Stimulated activated CD4-positive, alpha-beta T cell treated with anti-CD3 and anti-CD28 coated beads, Interleukin-2, amount 100 ng/mL, for 24 hours (primary cell): ENCODE data around the gene TCIRG1.
A peak's percentile ranks its signal among the peaks of the same experiment; 100 is the strongest.
"Not testable (repeated sequence)": the region's sequence is repeated elsewhere in the genome, so short reads cannot be mapped to it uniquely, and the experiment has no call there.

Source experiments
- DNase-seq, 2 donors: peaks; one replicate each; pipeline ENCODE4 v3.0.0-alpha.2; 2020

The TCIRG1 gene

DNA sequence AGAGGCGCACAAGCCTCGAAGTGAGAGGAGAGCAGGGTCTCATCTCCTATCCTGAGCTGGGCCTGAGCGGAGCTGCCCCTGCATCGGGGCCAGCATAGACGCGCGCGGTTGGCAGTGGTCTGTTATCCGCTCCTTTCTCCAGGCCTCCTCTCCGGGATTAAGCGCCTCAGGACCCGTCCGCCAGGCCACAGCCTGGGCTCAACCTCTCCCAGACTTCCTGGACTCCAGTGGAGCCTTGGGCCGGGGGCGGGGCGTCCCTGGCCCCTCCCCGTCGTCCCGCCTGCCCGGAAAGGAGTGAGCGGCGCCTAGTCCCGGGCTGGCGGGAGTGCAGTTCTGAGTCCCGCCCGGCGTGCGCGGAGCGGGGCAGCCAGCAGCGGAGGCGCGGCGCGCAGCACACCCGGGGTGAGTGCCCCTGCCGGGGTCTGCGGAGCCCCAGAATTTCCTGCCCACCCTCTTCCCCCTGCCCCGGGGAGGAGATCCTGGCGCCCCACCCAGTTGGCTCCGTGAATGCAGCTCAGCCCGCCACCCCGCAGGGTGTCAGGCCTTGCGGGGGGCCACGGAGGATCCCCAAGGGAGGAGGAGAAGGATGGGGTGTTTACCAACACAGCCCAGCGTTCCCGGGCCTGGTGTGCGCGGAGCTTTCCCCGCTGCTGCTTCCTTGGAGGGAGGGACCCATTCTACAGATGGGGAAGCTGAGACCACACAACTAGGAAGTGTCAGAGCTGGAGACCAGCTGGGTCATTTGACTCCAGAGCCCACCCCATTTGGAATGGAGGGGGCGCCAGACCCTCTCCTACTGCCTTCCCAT lies at the start of gene TCIRG1:
TCIRG1 (plus strand) TSS at position 308 of the 808 bp plus-strand sequence. CDS start 2,247 bp downstream, outside the sequence.
- peak; percentile 73 to 82 for DNase-seq

DNA sequence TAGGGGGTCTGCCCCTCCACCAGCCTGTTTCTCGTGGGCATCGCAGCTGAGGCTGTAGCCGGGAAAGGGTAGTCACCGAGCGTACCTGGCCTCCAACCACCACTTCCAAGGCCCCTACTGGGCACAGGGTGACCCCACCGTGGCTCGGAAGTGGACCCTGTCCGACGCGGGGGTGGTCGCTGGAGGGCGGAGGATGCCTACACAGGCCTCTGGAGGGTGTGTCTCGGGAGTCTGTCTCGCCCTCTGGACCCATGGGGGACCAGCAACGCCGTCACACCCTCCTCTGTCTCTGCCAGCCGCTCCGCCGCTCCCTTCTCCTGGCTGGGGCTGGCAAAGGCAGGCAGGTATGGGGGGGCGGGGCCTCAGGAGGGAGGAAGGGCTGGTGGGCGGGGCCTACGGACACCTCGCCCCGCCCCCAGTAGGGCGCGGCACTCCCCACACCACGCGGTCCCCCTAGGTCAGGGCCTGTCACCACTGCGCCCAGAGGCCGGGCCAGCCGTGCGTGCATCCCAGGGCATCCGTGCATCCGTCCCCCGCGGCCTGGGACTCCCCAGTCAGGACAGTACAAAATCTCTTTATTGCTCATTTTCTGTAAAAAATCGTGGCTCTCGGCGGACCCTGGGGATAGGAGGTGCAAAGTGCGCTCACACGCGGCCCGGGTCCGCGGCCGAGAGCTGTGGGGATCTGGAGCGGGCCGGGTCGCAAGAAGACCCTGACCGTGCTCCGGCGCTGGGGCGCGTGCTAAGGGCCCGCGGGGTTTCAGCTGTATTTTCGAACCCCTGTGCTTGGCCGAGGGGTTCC lies 48.1 kb upstream of the TCIRG1 start:
- not testable (repeated sequence) for DNase-seq

DNA sequence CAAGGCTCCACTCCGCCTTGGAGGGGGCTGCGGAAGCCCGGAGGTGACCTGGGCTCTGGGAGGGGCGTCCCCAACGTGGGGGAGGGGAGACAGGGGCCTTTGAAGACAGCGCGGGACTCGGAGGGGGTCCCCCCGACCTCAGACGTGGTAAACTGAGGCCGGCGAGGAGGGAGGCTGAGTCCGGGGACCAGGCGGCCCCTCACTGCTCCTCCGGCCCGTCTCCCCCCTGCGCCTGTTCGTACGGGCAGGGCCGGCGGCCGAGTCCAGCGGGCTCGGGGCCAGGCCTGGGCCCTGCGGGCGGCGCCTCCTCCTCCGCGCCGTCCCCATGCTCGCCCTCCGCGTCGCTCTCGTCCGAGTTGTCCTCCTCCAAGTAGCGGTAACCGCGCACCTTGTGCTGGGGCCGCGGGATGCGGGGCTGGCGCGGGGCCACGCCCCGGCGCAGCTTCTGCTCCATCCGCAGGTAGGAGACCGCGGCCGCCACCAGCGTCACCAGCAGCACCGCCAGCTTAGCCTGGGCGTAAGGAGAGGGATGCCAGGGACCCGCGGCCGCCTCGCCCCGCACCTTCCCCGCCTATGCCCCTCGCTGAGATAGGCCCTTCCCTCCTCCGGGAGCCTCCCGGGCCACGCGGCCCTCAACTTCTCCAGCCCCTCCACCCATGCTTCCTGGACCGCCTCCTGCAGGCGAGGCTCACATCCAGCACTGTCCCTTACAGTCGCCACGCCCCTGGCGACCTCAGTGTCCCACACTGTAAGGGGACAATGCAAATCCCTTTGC lies 47.3 kb upstream of the TCIRG1 start:
- not testable (repeated sequence) for DNase-seq

- peak; percentile 45 to 51 for DNase-seq
Measured at GRCh38 chr11:67993821-67994220, 45.0 kb upstream of the TCIRG1 start.

DNA sequence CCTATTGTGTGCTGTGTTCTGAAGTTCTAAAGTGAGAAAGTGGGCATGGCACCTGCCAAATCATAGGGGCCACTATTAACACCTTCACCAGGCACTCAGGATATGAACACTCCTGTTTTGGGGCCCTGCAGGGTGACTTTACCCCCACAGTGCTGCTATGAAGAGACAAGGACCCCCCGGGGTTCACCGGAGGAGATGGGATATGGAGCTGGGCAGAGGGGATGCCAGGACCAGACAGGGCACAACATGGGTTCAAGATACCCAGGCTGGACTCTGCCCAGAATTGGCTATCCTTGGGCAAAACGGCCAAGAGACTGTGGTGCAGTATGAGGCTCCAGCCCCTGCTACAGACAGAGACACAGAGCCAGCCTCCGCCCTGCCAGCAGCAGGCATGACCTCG lies 44.4 kb upstream of the TCIRG1 start:
- not testable (repeated sequence) for DNase-seq

DNA sequence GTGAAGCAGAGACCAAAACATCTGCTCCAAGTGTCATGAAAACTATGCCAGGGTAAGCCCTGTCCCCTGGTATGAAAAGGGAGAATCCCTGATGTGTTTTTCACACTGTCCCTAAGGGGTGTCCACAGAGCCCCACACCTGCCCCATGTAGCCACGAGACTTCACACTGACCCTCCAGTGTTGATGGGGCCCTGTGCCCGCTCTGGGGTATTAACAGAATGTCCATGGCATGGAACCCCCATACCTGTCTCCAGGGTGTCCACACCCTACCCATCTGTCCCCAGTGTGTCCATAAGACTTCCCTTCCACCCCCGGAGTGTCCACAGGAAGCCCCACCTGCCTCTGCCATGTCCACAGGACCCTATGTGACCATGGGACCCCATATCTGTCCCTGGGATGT lies 43.7 kb upstream of the TCIRG1 start:
- DNase-seq = not testable (repeated sequence)

DNA sequence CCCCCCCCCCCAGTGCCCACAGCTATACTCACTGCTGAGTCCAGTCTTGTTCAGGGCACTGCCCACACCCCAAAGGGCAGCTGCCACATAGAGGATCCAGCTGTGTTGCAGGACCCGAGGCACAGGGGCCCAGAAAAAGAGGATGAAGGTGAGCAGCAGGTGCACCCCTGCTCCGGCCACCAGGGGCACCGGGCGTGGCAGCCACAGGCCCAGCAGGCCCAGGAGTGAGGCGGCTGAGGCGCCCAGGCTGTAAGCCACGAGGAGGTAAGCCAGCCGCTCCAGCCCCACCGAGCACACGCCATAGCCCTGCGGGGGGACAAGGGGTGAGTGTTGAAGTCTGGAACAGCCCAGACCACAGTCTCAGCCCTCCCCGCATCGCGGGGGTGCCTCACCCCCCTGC lies 43.2 kb upstream of the TCIRG1 start:
- DNase-seq = not testable (repeated sequence)

DNA sequence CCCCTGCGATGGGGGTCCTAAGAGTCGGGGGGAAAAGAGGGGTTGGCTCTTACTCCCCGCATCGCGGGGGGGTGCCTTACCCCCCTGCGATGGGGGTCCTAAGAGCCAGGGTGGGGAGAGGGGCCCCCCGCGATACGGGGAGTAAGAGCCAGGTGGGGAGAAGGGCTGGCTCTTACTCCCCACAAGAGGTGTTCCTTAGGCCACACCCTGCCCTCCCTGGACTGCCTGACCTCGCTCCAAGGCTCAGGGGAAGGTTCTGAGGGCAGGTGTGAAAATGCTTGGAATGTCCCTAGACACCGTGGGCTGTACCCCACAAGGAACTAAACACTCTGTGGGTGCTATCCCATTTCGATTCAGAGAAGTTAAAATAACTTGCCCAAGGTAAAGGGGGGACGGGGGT lies 42.8 kb upstream of the TCIRG1 start:
- no peak for DNase-seq

DNA sequence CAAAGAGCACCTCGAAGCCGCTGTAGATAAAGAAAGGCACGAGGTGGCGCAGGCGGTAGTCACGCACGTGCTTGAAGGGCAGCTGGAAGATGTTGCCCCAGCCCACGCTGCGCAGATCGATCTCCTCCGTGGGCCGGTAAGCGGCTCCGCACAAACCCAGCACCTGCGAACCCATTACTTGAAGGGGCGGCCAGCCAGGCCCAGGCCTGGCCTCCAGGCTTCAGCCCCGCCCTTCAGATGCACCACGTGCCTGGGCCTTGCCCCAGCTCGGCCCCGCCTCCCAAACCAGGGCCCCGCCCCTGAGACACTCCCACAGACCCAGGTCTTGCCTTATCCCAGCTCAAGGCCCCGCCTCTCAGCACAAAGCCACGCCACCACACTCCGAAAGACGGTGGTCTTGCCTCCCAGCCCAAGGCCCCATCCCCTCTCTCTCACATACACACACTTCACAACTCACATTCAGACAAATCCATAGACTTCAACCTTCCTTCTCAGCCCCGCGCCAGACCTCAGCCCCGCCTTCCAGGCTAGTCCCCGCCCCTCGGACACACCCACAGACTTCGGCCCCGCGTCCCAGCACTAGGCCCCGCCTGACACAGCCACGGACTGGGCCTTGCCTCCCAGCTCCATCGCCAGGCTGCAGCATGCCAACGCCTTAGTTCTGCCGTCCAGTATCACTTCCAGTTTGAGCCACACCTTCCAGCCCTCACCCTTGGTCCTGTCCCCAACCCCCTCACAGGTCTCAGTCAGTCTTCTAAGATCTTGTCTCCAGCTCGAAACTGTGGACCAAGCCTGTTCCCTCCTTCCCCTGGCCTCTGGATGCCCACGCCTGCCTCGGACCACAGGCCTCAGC lies 42.0 kb upstream of the TCIRG1 start:
- DNase-seq = peak; percentile 40 to 63

GRCh38 chr11:67997475-67997921 lies 41.3 kb upstream of the TCIRG1 start:
- DNase-seq = no peak

DNA sequence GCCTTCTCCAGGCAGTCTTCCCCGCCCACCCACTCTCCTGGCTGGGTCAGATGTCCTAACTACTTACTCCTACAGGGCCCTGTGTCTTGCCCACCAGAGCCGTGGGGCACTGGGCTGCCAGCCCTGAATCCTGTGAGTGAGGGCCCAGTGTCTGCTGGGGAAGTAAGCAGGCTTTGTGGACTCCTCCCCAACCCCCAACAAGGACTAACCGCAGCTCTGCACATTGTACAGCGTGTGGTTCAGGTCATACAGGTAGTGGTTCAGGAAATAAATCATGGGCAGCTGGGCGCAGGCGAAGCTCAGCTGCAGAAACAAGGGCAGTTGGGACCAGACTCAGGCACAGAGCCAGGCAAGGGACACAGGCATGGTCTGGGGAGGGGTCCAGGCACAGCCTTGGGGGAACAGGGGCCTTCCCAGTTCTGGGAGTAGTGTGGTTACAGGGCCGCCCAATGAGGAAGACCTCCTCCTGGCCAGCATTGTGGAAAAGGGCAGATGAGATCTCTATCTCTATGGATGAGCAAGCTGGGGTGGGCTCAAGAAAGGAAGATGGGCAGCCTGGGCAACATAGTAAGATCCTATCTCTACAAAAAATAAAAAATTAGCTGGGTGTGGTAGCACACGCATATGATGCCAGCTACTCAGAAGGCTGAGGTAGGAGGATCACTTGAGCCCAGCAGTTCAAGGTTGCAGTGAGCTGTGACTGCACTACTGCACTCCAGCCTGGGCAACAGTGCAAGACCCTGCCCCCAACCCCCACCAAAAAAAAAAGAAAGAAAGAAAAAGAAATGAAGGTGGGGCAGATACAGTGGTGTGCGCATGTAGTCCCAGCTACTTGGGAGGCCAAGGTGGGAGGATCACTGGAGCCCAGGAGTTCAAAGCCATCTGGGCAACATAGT lies 40.4 kb upstream of the TCIRG1 start:
- DNase-seq = no peak

DNA sequence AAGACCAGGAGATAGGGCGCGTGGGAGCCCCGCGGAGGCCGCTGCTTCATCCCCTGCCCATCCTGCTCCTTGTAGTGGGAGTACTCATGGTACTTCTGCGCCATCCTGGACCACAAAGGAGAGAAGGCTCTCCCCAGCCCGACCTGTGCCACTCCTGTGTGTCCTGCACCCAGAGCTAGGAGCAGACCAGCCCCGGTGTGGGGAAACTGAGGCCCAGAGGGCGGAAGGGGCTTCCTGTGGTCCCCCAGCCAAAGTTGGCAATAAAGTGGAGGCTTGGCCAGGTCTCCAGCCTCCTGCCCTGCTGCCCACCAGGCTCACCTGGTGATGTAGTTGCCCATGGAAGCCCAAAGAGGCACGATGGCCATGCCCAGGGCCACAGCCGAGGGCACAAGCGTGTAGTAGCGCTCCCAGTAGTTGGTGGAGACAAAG lies 39.6 kb upstream of the TCIRG1 start:
- DNase-seq = no peak

DNA sequence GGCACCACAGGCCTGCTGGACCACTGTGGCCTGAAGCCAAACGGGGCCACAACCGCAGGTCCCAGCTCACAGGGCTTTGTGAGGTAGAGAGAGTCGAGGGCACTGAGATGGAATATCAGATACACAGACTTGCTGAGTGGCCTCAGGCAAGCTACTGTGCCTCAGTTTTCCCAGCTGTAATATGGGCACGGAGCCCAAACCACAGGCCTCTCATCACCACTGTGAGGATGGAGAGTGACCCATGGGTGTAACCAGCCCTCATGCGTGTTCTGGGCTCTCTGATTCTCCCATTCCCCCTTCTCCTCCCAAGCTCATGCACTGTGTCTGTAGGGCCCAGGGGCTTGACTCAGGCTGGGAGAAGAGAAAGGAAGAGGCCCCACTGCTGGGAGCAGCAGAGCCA lies 39.1 kb upstream of the TCIRG1 start:
- no peak for DNase-seq

DNA sequence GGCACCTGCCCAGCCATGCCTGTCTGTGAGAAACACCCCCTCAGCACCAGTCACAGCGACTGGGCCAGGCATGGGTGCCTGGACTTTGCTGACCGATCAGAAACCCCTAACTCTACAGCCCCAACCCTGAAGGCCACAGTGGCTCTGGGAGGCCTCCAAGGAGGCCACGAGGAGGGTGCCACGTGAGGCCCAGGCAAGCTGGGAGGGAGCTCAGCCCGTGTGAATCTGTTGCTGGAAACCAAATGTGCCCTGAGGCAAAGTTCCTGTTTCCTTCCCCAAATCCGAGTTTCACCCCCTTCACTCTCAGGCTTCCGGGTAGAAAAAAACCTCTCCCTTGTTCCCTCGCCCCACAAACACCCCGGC lies 36.3 kb upstream of the TCIRG1 start:
- DNase-seq = no peak

DNA sequence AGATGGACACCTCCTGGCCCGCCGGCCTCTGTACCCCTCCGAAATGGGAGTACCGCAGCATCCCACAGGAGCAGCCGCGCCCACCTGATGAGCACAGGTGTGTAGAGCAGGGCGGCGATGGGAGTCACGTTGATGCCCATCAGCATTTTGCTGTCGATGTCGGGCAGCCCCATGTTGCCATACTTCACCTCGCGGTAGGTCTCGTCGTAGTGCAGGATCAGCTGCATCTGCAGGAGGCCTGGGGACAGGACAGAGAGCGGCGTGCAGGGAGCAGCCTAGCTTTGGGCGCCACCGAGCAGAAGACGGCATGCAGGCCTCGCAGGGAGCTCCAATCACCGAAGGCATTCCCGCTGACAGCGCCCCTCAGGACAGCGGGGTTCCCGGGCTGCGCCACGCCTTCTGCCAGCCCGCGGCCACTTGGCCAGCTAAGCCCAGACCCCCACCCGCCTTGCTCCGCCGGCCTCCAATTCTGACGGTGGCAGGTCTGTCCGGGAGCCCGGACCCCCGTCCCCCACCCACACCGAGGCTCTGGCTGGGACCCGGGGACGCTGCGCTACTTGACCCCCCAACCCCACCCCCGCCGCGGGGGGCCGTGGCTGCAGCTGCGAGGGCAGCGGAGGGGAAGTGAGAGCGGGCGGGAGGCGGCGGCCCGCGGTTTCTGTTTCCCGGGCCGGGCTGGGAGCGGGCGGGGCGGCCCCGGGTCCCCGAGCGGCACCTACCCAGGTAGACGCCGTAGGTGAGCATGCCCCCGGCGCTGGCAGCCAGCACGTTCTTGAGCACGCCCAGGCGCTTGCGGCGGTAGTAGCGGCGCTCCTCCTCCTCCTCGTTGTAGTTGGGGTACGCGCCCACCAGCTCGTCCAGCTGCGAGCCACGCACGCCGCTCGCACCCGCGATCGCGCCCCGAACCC lies 35.6 kb upstream of the TCIRG1 start:
- peak; percentile 48 to 52 for DNase-seq

DNA sequence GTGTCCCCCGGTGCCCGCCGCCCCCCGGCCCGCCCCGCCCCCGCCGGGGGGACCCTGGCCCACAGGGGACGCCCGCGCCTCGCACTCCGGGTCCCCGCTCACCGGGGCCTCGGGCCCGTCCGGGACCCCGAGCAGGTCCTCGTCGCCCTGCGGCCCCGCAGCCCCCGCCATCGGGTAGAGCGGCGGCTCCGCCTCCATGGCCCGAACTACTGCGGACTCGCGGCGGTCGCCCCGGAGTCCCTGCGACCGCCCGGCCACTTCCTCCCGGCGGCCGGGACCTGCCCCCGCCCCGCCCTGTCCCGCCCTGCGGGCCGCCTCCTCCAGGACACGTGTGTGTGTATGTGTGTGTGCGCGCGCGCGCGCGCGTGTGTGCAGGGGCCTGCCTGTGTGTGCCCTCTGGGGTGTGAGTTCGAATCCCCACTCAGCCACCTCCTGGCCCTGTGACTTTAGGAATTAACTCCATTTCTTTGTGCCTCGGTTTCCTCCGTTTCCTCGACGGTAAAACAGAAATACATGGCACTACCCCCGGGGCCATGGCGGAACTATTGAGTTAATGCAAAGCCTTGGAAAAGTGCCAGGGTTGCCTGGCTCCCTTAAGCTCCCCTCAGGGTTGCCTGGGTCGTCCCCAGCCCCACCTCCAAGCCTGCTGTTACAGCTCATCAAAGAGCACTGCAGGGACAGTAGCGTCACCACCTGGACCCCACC lies 34.8 kb upstream of the TCIRG1 start, which contains the start of gene UNC93B1:
UNC93B1 (minus strand) TSS at position 252 of the 705 bp plus-strand sequence; CDS start at position 198, 54 bp downstream.
- DNase-seq = peak; percentile 82 to 88

- no peak for DNase-seq
Measured at GRCh38 chr11:68004551-68005335, 34.1 kb upstream of the TCIRG1 start.

DNA sequence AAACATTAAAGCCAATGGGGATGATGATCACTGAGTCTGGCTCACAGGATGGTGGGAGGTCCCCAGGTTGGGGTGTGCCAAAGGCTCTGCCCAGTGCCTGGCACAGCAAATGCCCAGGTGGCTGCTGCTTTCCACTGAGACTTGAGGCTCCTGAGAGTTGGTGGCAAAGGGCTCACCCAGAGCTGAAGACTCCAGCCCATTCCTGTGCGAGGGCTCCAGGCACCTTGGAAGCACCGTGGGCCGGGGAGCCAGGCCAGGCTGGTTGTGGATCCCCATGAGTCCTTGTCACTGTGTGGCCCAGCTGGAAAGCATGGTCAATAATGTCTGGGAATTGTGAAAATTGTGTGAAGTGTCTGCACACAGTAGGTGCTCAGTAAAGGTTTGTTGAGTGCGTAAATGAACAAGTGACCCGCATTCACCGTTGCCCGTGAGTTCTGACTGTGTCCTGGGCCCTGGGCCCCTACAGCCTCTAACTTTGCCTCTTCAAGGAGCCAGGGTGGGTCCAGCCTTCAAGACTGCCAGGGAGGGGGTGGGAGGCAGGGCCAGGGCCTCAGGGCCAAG lies 32.1 kb upstream of the TCIRG1 start:
- no peak for DNase-seq
